Suppressor macrophage treated with lipopolysaccharide for 4 hours (primary cell): ENCODE measurements around the gene PRDM15.
A peak's percentile ranks its signal among the peaks of the same experiment; 100 is the strongest.

ENCODE experiments used
- DNase-seq: peaks from one replicate; pipeline ENCODE4 v3.0.0-alpha.2; 2020

Gene PRDM15

GRCh38 chr21:41821756-41822431 lies 57.2 kb downstream of the PRDM15 start:
- DNase-seq, result no peak

GRCh38 chr21:41821081-41821755 lies 57.9 kb downstream of the PRDM15 start:
- no peak for DNase-seq

DNA sequence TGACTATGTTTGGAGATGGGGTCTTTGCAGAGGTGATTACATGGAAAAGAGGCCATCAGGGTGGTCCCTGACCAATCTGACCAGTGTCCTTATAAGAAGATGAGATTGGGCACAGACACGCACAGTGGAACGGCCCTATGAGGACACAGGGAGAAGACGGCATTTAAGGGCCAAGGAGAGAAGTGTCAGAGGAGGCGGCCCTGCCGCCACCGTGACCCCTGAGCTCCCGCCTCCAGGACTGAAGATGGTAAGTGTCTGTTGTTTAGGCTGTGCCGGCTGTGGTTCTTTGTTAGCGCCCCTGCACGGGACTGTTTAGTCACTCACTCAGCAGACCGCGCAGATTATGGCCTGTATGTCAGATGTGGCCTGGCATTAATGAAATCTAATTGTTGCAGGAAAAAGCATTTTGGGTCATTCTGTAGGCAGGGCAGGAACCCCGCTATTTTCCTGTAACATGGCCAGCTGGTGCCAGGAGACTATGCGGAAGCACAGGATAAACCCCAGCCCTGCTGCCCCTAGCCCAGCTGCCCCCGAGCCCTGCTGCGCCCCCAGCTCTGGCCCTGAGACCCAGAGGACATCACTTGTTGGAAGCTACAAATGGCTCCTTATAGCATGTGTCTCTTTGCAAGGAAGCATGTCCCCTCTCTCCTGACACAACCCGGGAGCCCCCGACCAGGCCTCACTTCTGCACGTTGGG lies 58.6 kb downstream of the PRDM15 start:
- no peak for DNase-seq

- DNase-seq, result no peak
Measured at GRCh38 chr21:41819856-41820281, 59.3 kb downstream of the PRDM15 start.

DNA sequence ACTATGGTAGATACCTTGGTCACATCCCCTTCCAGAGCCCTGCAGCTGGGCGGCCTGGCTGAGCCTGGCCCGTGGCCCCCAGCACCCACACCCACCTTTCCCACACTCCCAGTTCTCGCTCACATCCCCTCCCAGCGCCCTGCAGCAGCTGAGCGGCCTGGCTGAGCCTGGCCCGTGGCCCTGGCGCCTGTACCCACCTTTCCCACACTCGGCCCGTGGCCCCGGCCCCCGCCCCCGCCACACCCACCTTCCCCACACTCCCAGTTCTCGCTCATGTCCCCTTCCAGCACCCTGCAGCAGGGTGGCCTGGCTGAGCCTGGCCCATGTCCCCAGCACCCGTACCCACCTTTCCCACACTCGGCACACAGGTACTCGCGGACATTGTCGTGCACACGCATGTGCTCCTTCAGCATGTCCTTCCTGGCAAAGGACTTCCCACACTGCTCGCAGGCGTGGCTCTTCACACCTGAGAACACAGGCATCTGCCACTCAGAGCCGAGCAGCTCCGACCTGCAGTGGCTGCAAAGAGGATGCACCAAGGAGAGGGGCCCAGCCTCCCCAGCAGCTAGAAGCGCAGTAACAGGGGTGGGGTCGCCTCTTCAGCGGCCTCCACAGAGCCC lies 59.8 kb downstream of the PRDM15 start:
- no peak for DNase-seq

GRCh38 chr21:41817877-41818855 lies 61.0 kb downstream of the PRDM15 start:
- DNase-seq, result no peak

DNA sequence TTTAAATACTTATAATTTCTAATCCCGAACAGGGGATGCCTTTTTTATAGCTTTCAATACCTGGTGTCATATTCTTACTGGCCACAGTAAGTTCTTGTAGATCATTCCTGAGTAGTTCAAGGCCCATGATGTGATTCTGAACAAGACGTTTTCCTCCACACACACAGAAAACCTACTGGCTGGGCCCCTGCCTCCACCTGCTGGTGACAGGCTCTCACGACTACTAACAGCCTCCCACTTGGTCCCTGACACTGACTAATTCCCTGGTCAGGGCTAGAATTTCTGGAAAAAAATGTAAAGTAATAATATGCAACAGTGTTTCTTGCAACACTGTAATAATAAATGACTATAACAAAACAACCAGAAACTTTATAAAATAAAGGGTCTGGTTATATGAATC lies 61.9 kb downstream of the PRDM15 start:
- peak; percentile 58 for DNase-seq

GRCh38 chr21:41816583-41817165 lies 62.5 kb downstream of the PRDM15 start:
- peak; percentile 58 for DNase-seq

- no peak for DNase-seq
Measured at GRCh38 chr21:41815652-41816582, 63.2 kb downstream of the PRDM15 start.

- DNase-seq, result no peak
Measured at GRCh38 chr21:41813226-41813625, 65.9 kb downstream of the PRDM15 start.

GRCh38 chr21:41812679-41813078 lies 66.5 kb downstream of the PRDM15 start:
- DNase-seq, result no peak

DNA sequence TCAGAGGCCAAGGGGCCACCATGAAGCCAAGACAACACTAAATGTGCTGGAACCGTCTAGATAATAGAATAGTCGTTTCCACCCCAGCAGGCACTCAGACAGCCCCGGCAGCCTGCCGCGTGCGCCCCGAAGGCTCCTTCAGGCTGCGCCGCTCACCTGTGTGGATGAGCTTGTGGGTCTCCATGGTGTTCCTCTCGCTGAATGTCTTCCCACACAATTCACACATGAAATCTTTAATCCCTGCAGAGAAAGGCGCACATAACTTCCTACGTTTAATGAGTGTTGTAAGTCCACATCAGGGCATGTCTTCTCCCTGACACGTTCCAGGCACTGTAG lies 68.6 kb downstream of the PRDM15 start:
- no peak for DNase-seq

DNA sequence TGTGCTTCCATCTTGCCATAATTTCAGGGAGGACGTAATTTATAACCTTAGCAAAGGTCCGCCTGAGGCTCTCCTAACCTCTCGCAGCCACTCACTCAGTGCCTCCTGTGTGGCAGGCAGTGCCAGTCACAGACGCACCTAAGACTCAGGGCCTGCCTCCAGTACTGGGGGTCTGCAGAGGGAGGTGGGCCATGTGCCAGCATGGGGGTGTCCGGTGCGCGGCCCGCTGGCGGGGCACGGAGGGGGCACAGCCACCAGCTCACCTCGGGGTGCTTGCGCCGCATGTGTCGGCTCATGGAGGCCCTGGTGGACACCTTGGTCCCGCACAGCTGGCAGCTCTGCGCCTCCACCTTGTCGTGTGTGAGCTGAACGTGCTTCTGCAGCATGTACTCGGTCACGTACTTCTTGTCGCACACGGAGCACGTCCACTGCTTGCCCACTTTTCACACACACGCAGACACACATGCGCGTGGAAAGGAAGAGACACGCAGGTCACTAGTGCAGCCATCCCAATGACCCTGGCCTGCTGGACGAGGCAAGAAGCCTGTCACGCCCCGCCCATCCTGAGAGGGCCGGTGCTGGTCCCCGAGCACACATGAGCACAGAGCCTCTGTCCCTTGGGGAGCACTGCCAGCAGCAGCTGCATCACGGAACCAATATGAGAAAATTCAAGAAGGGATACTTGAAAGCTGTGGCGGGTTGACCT lies 69.1 kb downstream of the PRDM15 start:
- no peak for DNase-seq

DNA sequence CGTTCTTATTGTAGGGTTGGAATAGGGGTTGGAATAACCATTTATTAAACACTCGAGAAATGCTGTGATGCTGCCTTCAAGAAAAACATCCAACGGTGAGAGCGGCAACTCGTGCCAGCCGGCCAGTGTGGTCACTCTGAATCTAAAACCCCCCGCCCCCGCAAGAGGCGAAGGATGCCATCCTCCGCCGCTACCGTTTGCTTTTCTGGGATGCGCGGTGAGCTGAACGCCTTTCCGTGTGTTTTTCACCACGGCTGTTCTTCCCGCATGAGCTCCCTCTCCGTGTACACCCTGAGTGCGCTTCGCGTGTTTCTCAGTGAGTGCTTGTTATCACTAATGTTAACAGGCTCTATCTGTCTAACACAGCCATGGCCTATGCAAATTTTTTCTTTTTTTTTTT lies 70.3 kb downstream of the PRDM15 start:
- no peak for DNase-seq

DNA sequence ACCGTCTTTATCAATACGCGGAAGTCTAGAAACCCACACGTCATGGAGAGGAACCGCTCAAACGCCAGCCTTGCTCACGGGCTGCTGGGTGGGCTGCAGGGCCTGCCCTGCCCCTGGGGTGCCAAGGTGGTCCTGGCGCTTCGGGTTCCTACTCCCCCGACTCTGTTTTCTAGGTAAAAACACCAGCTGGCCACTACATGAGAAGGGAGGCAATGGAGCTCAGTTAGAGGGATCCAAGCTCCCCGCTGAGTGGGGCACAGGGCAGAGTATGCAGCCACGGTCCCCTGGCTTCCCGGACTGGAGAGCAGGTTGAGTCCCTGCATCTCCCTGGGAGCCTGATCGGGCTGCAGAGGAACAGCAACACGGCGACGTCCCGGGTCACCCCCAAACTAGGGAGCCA lies 71.0 kb downstream of the PRDM15 start:
- DNase-seq, result no peak

- DNase-seq, result no peak
Measured at GRCh38 chr21:41806773-41807172, 72.4 kb downstream of the PRDM15 start.

- no peak for DNase-seq
Measured at GRCh38 chr21:41805643-41806042, 73.5 kb downstream of the PRDM15 start.

GRCh38 chr21:41805038-41805437 lies 74.1 kb downstream of the PRDM15 start:
- no peak for DNase-seq

DNA sequence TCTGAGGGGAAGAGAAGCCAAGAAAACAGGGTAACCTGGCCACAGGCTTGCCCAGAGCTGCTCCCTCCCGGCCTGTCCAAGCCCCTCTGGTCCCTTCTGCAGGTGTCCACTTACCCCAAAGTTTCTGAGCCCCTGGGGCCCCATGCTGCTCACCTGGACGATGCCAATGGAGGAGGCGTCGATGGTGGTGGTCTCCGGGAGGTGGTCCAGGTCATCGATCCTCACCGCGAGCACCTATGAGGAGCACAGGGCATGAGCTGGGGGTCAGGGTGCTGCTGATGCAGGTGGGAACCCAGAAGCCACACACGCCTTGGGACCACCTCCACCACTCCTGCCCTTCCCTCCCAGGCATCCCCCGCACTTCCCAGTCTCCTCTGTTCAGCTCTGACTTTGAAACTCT lies 74.8 kb downstream of the PRDM15 start:
- no peak for DNase-seq

- no peak for DNase-seq
Measured at GRCh38 chr21:41803316-41803715, 75.8 kb downstream of the PRDM15 start.
